ENCODE measurements around the gene TTBK2. TPM values are rescaled to one million over a fixed set of nuclear protein-coding genes. Genes with fewer than 3 reads are reported as not detected.

The TTBK2 gene
- total RNA-seq, 2 donors from 2014 or later: 17.9 to 24.8 TPM

- H3K27me3 ChIP-seq (ENCODE audit: control insufficient read depth, insufficient read depth, low read length, poor library complexity, severe bottlenecking): no peaks in the 10 kb centered on the region
- no peaks in the 10 kb centered on the region for H3K4me1 ChIP-seq (ENCODE audit: control insufficient read depth, insufficient read depth, low read length)
- H3K9ac ChIP-seq (ENCODE audit: extremely low read depth, low read length, poor library complexity, severe bottlenecking): no peak overlapping the region
- no peaks in the 10 kb centered on the region for H3K36me3 ChIP-seq (ENCODE audit: control insufficient read depth, insufficient read depth, low read length)
- H3K27me3 Mint-ChIP-seq (ENCODE audit: insufficient read depth): no peaks in the 10 kb centered on the region
- no peak overlapping the region for H3K27ac ChIP-seq (ENCODE audit: low read depth, low read length)
- H3K9me3 Mint-ChIP-seq: no peaks in the 10 kb centered on the region
- DNase-seq: no peak
- no peak for TF ChIP-seq CTCF (conservative IDR thresholded peaks at IDR 0.05)
- no peak overlapping the region for H3K4me3 Mint-ChIP-seq
- no peaks in the 10 kb centered on the region for H3K4me1 Mint-ChIP-seq
- no peak overlapping the region for H3K4me3 ChIP-seq (ENCODE audit: low read length)
- WGBS, 2 experiments (ENCODE audit: insufficient coverage in 1 of 2, insufficient read length in 1 of 2): 84 to 96% methylated on average over 3 to 8 of the region's 8 CpGs
- H3K9me3 ChIP-seq (ENCODE audit: control insufficient read depth, low read length): no peaks in the 10 kb centered on the region
- peaks cover 19% of the 10 kb centered on the region for H3K36me3 Mint-ChIP-seq (ENCODE audit: low read depth)
- no peak overlapping the region for H3K27ac Mint-ChIP-seq
These were observed 118.4 kb downstream of the TTBK2 start for GRCh38 chr15:42802168-42802567.

GRCh38 chr15:42800731-42801474, 119.7 kb downstream of the TTBK2 start:
- Histone ChIP-seq H3K27me3 (ENCODE audit: control insufficient read depth, insufficient read depth, low read length, poor library complexity, severe bottlenecking) (no peaks in the 10 kb centered on the region), H3K9me3 (ENCODE audit: control insufficient read depth, low read length) (no peaks in the 10 kb centered on the region), H3K36me3 (ENCODE audit: control insufficient read depth, insufficient read depth, low read length) (no peaks in the 10 kb centered on the region), H3K9ac (ENCODE audit: extremely low read depth, low read length, poor library complexity, severe bottlenecking) (no peak overlapping the region), H3K4me1 (ENCODE audit: control insufficient read depth, insufficient read depth, low read length) (no peaks in the 10 kb centered on the region), H3K4me3 (ENCODE audit: low read length) (no peak overlapping the region), H3K27ac (ENCODE audit: low read depth, low read length) (no peak overlapping the region)
- Mint-ChIP-seq H3K27me3 (ENCODE audit: insufficient read depth) (no peaks in the 10 kb centered on the region), H3K27ac (no peak overlapping the region), H3K36me3 (ENCODE audit: low read depth) (peaks cover 19% of the 10 kb centered on the region), H3K4me1 (no peaks in the 10 kb centered on the region), H3K4me3 (no peak overlapping the region), H3K9me3 (no peaks in the 10 kb centered on the region)
- WGBS, 2 experiments (ENCODE audit: insufficient coverage in 1 of 2, insufficient read length in 1 of 2): 86 to 90% methylated on average over 18 to 22 of the region's 22 CpGs
- TF ChIP-seq CTCF (conservative IDR thresholded peaks at IDR 0.05): peak; percentile 77
- DNase-seq: peak; percentile 82

GRCh38 chr15:42798802-42799201, 121.8 kb downstream of the TTBK2 start:
- H3K4me1 ChIP-seq (ENCODE audit: control insufficient read depth, insufficient read depth, low read length): no peaks in the 10 kb centered on the region
- no peak overlapping the region for H3K4me3 Mint-ChIP-seq
- no peaks in the 10 kb centered on the region for H3K27me3 Mint-ChIP-seq (ENCODE audit: insufficient read depth)
- 93 to 96% methylated on average over 11 of the region's 11 CpGs for WGBS, 2 experiments (ENCODE audit: insufficient coverage in 1 of 2, insufficient read length in 1 of 2)
- H3K36me3 ChIP-seq (ENCODE audit: control insufficient read depth, insufficient read depth, low read length): no peaks in the 10 kb centered on the region
- H3K9ac ChIP-seq (ENCODE audit: extremely low read depth, low read length, poor library complexity, severe bottlenecking): no peak overlapping the region
- H3K4me1 Mint-ChIP-seq: no peaks in the 10 kb centered on the region
- H3K36me3 Mint-ChIP-seq (ENCODE audit: low read depth): peaks cover 19% of the 10 kb centered on the region
- H3K27ac Mint-ChIP-seq: no peak overlapping the region
- H3K9me3 ChIP-seq (ENCODE audit: control insufficient read depth, low read length): no peaks in the 10 kb centered on the region
- DNase-seq: no peak
- no peaks in the 10 kb centered on the region for H3K27me3 ChIP-seq (ENCODE audit: control insufficient read depth, insufficient read depth, low read length, poor library complexity, severe bottlenecking)
- H3K4me3 ChIP-seq (ENCODE audit: low read length): no peak overlapping the region
- H3K27ac ChIP-seq (ENCODE audit: low read depth, low read length): no peak overlapping the region
- H3K9me3 Mint-ChIP-seq: no peaks in the 10 kb centered on the region
- no peak for TF ChIP-seq CTCF (conservative IDR thresholded peaks at IDR 0.05)
